HEK293 (cell line): ENCODE results near the gene IFNL2.
"Not testable (repeated sequence)": the region's sequence is repeated elsewhere in the genome, so short reads cannot be mapped to it uniquely, and the experiment has no call there.

ENCODE experiments used
- CTCF ChIA-PET: fragments of 350-600 bp; formaldehyde crosslinking; extraction: SDS; loops from one replicate; lab custom pipeline; 2021; ENCODE audit warnings: antibody characterized with exemption; lab: Yijun Ruan, JAX
- POLR2A ChIA-PET: fragments of 300-600 bp; formaldehyde crosslinking; extraction: SDS; loops from one replicate; lab custom pipeline; 2020; ENCODE audit warnings: antibody characterized with exemption, inconsistent platforms; lab: Yijun Ruan, JAX
- H3K27ac ChIP-seq: fragments of 200-500 bp; sonication (Bioruptor generic); 2 replicates; pipeline ENCODE4 v1.5.1; 2014; ENCODE audit warnings: low read depth, low read length, control low read depth, inconsistent platforms; ENCODE audit errors: extremely low read depth
- H3K36me3 ChIP-seq, 2 experiments: fragments of 200-500 bp in 1 of 2; sonication (Bioruptor generic) in 1 of 2; 1 replicate in 1 of 2; 2 replicates in 1 of 2; pipeline ENCODE4 v1.5.1; 2014 to 2017; ENCODE audit warnings: inconsistent platforms in 2 of 2, low read length in 2 of 2; ENCODE audit not compliant: control insufficient read depth in 2 of 2, insufficient read depth in 1 of 2
- H3K4me1 ChIP-seq: fragments of 200-500 bp; sonication (Bioruptor generic); 2 replicates; pipeline ENCODE4 v1.5.1; 2014; ENCODE audit warnings: mild to moderate bottlenecking, low read length, inconsistent platforms; ENCODE audit not compliant: control insufficient read depth, insufficient read depth
- H3K4me3 ChIP-seq: 2 replicates; pipeline ENCODE4 v1.5.1; 2011; ENCODE audit warnings: low read depth, mild to moderate bottlenecking, control low read depth, low read length, moderate library complexity
- H3K9me3 ChIP-seq: fragments of 200-500 bp; sonication (Bioruptor generic); 2 replicates; pipeline ENCODE4 v1.5.1; 2014; ENCODE audit warnings: low read depth, low read length, inconsistent platforms; ENCODE audit not compliant: control insufficient read depth, insufficient read depth
- EGR2 ChIP-seq: fragments of 450-650 bp; formaldehyde crosslinking; IDR thresholded peaks from 2 replicates; pipeline ENCODE4 v1.5.1; 2016; ENCODE audit warnings: low read depth, missing biosample characterization, missing genetic modification characterization
- FEZF1 ChIP-seq: fragments of 450-650 bp; formaldehyde crosslinking; IDR thresholded peaks from 2 replicates; pipeline ENCODE4 v1.5.1; 2016; ENCODE audit warnings: missing biosample characterization, missing genetic modification characterization
- GFI1B ChIP-seq: fragments of 450-650 bp; formaldehyde crosslinking; IDR thresholded peaks from 2 replicates; pipeline ENCODE4 v1.5.1; 2016; ENCODE audit warnings: missing biosample characterization, missing genetic modification characterization
- SP7 ChIP-seq: fragments of 450-650 bp; formaldehyde crosslinking; IDR thresholded peaks from 2 replicates; pipeline ENCODE4 v1.5.1; 2016; ENCODE audit warnings: missing biosample characterization, missing genetic modification characterization
- ZBTB7A ChIP-seq: fragments of 450-650 bp; formaldehyde crosslinking; IDR thresholded peaks from 2 replicates; pipeline ENCODE4 v1.5.1; 2016; ENCODE audit warnings: low read depth, missing biosample characterization, missing genetic modification characterization
- ZFHX2 ChIP-seq: fragments of 450-650 bp; formaldehyde crosslinking; conservative IDR thresholded peaks from 2 replicates; pipeline ENCODE4 v1.5.1; 2016; ENCODE audit warnings: missing biosample characterization, missing genetic modification characterization
- ZNF155 ChIP-seq: fragments of 450-650 bp; formaldehyde crosslinking; IDR thresholded peaks from 2 replicates; pipeline ENCODE4 v1.5.1; 2016; ENCODE audit warnings: missing biosample characterization, missing genetic modification characterization
- ZNF335 ChIP-seq: fragments of 450-650 bp; formaldehyde crosslinking; conservative IDR thresholded peaks from 2 replicates; pipeline ENCODE4 v1.5.1; 2016; ENCODE audit warnings: missing biosample characterization, missing genetic modification characterization
- ZNF48 ChIP-seq: fragments of 450-650 bp; formaldehyde crosslinking; IDR thresholded peaks from 2 replicates; pipeline ENCODE4 v1.5.1; 2016; ENCODE audit warnings: missing biosample characterization, missing genetic modification characterization
- ZNF600 ChIP-seq: fragments of 450-650 bp; formaldehyde crosslinking; IDR thresholded peaks from 2 replicates; pipeline ENCODE4 v1.5.1; 2016; ENCODE audit warnings: missing biosample characterization, missing genetic modification characterization
- ZNF629 ChIP-seq: fragments of 450-650 bp; formaldehyde crosslinking; IDR thresholded peaks from 2 replicates; pipeline ENCODE4 v1.5.1; 2017; ENCODE audit warnings: missing biosample characterization, missing genetic modification characterization
- TF ChIP-seq, protein P1 (sequence below): fragments of 450-650 bp; formaldehyde crosslinking; IDR thresholded peaks from 2 replicates; pipeline ENCODE4 v1.5.1; 2017; ENCODE audit warnings: missing biosample characterization, missing genetic modification characterization
- TF ChIP-seq, protein P2 (sequence below): fragments of 450-650 bp; formaldehyde crosslinking; conservative IDR thresholded peaks from 2 replicates; pipeline ENCODE4 v1.5.1; 2016; ENCODE audit warnings: low read depth, missing biosample characterization, missing genetic modification characterization

IFNL2 gene

DNA sequence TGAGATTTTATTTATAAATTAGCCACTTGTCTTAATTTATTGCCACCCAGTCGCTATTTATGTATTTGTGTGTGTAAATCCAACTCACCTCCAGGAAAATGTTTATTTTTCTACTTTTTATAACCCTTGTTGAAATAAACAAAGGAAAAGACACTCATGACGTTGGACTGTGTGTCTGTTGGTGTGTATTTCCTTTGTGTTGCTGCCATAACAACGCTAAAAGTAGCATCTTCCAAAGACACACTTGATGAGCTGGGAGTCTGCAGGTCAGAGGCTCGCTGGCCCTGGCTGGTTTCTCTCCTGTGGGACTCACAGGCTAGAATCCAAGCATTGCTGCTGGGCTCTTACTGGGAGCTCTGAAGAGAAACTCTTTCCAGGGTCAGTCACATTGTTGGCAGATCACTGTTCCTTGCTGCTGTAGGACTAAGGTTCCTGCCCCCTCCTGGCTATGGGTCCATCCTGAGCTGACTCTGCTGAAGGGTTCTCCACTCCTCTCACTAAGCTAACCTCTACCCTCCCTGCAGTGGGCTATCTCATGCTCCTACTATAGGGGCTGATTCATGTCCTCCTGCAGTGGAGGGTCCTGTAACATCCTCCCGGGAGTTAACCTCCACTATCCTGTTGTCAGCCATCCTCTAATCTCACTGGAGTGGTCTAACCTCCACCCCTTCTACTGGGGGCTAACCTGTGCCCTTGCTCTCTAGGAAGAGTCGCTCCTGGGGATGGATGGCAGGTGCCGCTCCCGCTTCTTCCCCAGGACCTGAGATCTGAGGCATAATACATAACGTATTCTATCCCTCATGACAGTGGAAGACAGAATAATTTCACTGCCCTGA is 2.1 kb downstream of the IFNL2 start:
- TF ChIP-seq ZNF155 (tag by site-specific recombination) (no peak), ZBTB7A (no peak), ZNF629 (tag by site-specific recombination) (0 out of 2 replicates have a peak, but pooled peaks have one; percentile 18), FEZF1 (peak; percentile 55), ZNF335 (tag by site-specific recombination) (no peak), ZNF600 (tag by site-specific recombination) (peak; percentile 33; the same call in 1 of the 2 replicates), ZFHX2 (peak; percentile 51; the same call in 1 of the 2 replicates)
- TF ChIP-seq, protein P1, sequence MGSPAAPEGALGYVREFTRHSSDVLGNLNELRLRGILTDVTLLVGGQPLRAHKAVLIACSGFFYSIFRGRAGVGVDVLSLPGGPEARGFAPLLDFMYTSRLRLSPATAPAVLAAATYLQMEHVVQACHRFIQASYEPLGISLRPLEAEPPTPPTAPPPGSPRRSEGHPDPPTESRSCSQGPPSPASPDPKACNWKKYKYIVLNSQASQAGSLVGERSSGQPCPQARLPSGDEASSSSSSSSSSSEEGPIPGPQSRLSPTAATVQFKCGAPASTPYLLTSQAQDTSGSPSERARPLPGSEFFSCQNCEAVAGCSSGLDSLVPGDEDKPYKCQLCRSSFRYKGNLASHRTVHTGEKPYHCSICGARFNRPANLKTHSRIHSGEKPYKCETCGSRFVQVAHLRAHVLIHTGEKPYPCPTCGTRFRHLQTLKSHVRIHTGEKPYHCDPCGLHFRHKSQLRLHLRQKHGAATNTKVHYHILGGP (tag by site-specific recombination) = 0 out of 2 replicates have a peak, but pooled peaks have one; percentile 33
- TF ChIP-seq, protein P2, sequence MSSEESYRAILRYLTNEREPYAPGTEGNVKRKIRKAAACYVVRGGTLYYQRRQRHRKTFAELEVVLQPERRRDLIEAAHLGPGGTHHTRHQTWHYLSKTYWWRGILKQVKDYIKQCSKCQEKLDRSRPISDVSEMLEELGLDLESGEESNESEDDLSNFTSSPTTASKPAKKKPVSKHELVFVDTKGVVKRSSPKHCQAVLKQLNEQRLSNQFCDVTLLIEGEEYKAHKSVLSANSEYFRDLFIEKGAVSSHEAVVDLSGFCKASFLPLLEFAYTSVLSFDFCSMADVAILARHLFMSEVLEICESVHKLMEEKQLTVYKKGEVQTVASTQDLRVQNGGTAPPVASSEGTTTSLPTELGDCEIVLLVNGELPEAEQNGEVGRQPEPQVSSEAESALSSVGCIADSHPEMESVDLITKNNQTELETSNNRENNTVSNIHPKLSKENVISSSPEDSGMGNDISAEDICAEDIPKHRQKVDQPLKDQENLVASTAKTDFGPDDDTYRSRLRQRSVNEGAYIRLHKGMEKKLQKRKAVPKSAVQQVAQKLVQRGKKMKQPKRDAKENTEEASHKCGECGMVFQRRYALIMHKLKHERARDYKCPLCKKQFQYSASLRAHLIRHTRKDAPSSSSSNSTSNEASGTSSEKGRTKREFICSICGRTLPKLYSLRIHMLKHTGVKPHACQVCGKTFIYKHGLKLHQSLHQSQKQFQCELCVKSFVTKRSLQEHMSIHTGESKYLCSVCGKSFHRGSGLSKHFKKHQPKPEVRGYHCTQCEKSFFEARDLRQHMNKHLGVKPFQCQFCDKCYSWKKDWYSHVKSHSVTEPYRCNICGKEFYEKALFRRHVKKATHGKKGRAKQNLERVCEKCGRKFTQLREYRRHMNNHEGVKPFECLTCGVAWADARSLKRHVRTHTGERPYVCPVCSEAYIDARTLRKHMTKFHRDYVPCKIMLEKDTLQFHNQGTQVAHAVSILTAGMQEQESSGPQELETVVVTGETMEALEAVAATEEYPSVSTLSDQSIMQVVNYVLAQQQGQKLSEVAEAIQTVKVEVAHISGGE (tag by site-specific recombination) = no peak
- H3K9me3 ChIP-seq = no peaks in the 10 kb centered on the region
- POLR2A ChIA-PET = no interaction called here
- peaks cover 5% of the 10 kb centered on the region for H3K4me1 ChIP-seq
- no peak overlapping the region for H3K4me3 ChIP-seq
- CTCF ChIA-PET = interaction anchor here (0.6 to 1.4 kb wide), 4 partner anchors 9 to 1035 kb away, joined by 3 read pairs; no protein-coding TSS in a partner anchor
- H3K27ac ChIP-seq = no peak overlapping the region
- H3K36me3 ChIP-seq = no peaks in the 10 kb centered on the region

DNA sequence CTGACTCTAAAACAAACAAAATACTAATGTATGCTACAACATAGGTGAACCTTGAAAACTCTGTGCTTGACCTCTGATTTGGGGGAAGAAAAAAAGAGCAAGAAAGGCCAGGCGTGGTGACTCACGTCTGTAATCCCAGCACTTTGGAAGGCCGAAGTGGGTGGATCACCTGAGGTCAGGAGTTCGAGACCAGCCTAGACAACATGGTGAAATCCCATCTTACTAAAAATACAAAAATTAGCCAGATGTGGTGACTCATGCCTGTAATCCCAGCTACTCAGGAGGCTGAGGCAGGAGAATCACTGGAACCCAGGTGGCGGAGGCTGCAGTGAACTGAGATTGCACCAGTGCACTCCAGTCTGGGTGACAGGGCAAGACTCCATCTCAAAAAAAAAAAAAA is 5.7 kb downstream of the IFNL2 start:
- H3K27ac ChIP-seq, H3K4me1 ChIP-seq, H3K36me3 ChIP-seq, H3K4me3 ChIP-seq, H3K9me3 ChIP-seq, POLR2A ChIA-PET: not testable (repeated sequence)
- TF ChIP-seq GFI1B (tag by site-specific recombination) (0 out of 2 replicates have a peak, but pooled peaks have one; percentile 16), ZFHX2 (peak; percentile 26; the same call in 1 of the 2 replicates), SP7 (tag by site-specific recombination) (peak; percentile 46; the same call in 1 of the 2 replicates)
- CTCF ChIA-PET = interaction anchor here (1.2 to 2.0 kb wide), 2 partner anchors 22 to 53 kb away, joined by 3 to 8 read pairs; partner anchors contain the start of gene IFNL1

DNA sequence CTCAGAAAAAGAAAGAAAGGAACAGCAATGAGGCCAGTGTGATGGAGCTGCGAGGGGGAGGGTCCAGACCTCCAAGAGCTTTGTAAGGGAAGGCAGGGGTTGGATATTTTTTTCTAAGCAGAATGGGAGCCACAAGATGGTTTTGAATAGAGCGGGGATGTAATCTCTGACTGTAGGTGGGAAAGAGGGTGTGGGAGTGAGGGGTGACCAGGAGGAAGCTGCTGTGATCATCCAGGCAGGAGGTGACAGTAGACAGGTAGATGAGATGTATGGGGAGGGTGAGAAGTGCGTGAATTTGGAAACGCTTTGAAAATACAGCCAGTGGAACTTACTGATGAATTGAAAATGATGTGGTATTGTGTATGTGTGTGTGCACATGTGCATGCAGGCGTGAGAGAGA is 7.4 kb downstream of the IFNL2 start:
- peak; percentile 74 for TF ChIP-seq ZFHX2
- no peak for TF ChIP-seq ZNF48 (tag by site-specific recombination)
- peak; percentile 80 for TF ChIP-seq EGR2 (tag by site-specific recombination)
- H3K9me3 ChIP-seq = no peaks in the 10 kb centered on the region
- ChIA-PET POLR2A (no interaction called here), CTCF (interaction anchor here (0.6 to 2.0 kb wide), 2 partner anchors 52 to 805 kb away, joined by 5 to 8 read pairs; no protein-coding TSS in a partner anchor)
- H3K4me1 ChIP-seq = no peaks in the 10 kb centered on the region
- no peak overlapping the region for H3K4me3 ChIP-seq
- H3K36me3 ChIP-seq = no peaks in the 10 kb centered on the region; a peak in 1 of 3 replicates
- no peak overlapping the region for H3K27ac ChIP-seq
